Measurements from ENCODE around the gene SLC22A17. TPM values are rescaled to one million over a fixed set of nuclear protein-coding genes. Genes with fewer than 3 reads are reported as not detected.

Gene SLC22A17
- polyA plus RNA-seq, 1 experiment = 14.0 TPM

DNA sequence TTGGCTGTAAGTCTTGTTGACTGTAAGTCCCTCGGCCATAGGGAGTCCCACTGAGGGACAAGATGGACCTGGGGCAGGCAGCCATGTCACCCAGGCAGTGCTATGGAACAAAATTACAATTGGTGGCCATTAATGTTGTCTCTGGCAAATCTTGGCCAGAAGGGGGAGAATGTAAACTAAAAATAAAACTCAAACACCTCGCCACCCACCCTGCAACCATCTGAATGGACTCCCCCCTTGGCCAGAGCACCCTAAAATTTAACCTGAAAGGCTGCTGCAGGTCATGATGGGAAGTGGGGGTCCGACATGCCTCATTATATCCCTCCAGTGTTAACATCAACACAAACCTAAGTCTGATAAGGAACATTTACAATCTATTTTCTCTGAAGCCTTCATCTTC, 8.2 kb downstream of the SLC22A17 start:
- TF ChIP-seq CTCF (IDR thresholded peaks at IDR 0.05; ENCODE audit: insufficient read depth, low read depth, low read length) = 0 out of 2 replicates have a peak, but pooled peaks have one; percentile 2
- no peak for DNase-seq (ENCODE audit: low read depth)
- no peaks in the 10 kb centered on the region for H3K27me3 ChIP-seq (ENCODE audit: control insufficient read depth, insufficient read depth, low read length)
- POLR2A ChIA-PET = no interaction called here
- H3K4me3 ChIP-seq (ENCODE audit: low read depth, low read length) = no peak overlapping the region
- H3K36me3 ChIP-seq (ENCODE audit: control insufficient read depth, insufficient read depth, low read length) = no peaks in the 10 kb centered on the region
- CTCF ChIA-PET = interaction anchor here (4.2 kb wide), 1 partner anchor 35 kb away, joined by 15 read pairs; no protein-coding TSS in a partner anchor

DNA sequence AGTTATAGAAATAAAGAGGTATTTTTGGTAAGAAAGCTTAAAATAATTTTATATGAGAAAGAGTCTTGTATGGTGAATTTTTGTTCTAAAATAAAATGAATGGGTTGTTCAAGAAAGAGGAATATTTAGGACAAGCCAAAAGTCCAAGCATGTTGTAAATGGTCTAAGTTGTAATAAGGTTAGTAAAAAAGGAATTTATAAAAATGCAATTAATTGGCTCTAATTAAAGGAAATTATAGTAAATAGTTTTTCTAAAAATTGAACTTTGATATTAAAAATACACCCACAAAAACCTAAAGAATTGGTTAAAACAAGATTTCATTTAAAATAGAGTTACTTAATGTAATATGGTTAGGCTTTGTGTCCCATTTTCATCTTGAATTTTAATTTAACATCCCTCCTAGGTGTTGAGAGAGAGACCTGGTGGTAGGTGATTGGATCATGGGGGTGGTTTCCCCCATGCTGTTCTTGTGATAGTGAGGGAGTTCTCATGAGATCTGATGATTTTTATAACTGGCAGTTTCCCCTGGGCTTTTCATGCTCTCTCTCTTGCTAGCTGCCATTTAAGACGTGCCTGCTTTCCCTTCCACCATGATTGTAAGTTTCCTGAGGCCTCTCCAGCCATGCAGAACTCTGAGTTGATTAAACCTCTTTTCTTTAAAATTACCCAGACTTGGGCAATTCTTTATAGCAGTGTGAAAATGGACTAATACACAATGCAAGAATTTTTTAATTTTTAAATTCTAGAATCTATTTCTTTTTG, 13.0 kb downstream of the SLC22A17 start:
- TF ChIP-seq CTCF (IDR thresholded peaks at IDR 0.05; ENCODE audit: insufficient read depth, low read depth, low read length) = no peak
- ChIA-PET POLR2A (no interaction called here), CTCF (interaction anchor here (2.9 kb wide), 1 partner anchor 40 kb away, joined by 11 read pairs; no protein-coding TSS in a partner anchor)
- DNase-seq (ENCODE audit: low read depth) = no peak
- H3K36me3 ChIP-seq (ENCODE audit: control insufficient read depth, insufficient read depth, low read length) = no peaks in the 10 kb centered on the region
- no peaks in the 10 kb centered on the region for H3K27me3 ChIP-seq (ENCODE audit: control insufficient read depth, insufficient read depth, low read length)
- H3K4me3 ChIP-seq (ENCODE audit: low read depth, low read length) = no peak overlapping the region

GRCh38 chr14:23335623-23336022, 17.1 kb downstream of the SLC22A17 start:
- DNase-seq (ENCODE audit: low read depth) = no peak
- no peak overlapping the region for H3K4me3 ChIP-seq (ENCODE audit: low read depth, low read length)
- no peak for TF ChIP-seq CTCF (IDR thresholded peaks at IDR 0.05; ENCODE audit: insufficient read depth, low read depth, low read length)
- H3K36me3 ChIP-seq (ENCODE audit: control insufficient read depth, insufficient read depth, low read length) = no peaks in the 10 kb centered on the region
- POLR2A ChIA-PET = no interaction called here
- CTCF ChIA-PET = interaction anchor here (1.7 to 11.5 kb wide), 2 partner anchors 10 to 44 kb away, joined by 4 to 132 read pairs; partner anchors contain the start of gene CMTM5
- no peaks in the 10 kb centered on the region for H3K27me3 ChIP-seq (ENCODE audit: control insufficient read depth, insufficient read depth, low read length)

DNA sequence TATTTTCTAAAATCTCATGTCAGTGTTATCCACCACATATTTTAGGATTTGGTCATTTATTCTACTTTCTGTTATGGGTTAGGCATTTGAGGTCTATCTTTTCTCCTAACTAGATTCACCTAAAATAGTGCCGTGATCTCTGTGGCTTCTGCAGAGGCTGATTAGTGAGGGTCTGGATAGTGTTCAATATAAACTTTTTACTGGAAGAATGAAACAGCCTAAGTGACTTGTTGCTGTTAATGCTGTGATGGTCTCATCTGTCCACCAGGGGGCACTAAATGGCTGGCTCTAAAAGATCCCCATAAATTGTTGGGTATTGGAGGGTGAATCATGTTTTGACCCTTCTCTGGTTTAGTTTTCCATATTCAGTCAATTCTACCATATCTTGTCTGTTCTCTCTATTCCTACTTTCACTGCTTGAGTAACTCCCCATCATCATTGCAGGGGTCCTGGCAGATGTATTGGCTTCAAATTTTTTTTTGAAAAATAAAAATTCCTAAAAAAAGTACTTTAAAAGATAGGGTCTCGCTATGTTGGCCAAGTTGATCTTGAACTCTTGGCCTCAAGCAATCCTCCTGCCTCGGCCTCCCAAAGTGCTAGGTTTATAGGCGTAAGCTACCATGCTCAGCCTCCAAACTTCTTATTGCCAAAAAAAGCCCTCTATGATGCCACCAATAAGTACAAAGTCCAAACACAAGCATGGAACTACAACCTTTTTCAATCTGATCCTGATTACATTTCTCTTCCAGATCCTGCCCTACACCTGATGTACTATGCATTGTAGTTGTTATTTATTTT, 24.5 kb downstream of the SLC22A17 start:
- Histone ChIP-seq H3K4me3 (ENCODE audit: low read depth, low read length) (no peak overlapping the region), H3K27me3 (ENCODE audit: control insufficient read depth, insufficient read depth, low read length) (no peaks in the 10 kb centered on the region), H3K36me3 (ENCODE audit: control insufficient read depth, insufficient read depth, low read length) (peaks cover 9% of the 10 kb centered on the region)
- TF ChIP-seq CTCF (IDR thresholded peaks at IDR 0.05; ENCODE audit: insufficient read depth, low read depth, low read length) = peak; percentile 79
- CTCF ChIA-PET = interaction anchor here (1.4 to 11.5 kb wide), 5 partner anchors 26 to 231 kb away, joined by 3 to 132 read pairs (median 7); partner anchors contain the start of gene CMTM5
- no peak for DNase-seq (ENCODE audit: low read depth)
- POLR2A ChIA-PET = no interaction called here

All from BJ (cell line).